ENCODE data around the gene NR2E1. TPM values are rescaled to one million over a fixed set of nuclear protein-coding genes. Genes with fewer than 3 reads are reported as not detected.

Gene NR2E1
- total RNA-seq, 6 experiments from 2014 or later: not detected

DNA sequence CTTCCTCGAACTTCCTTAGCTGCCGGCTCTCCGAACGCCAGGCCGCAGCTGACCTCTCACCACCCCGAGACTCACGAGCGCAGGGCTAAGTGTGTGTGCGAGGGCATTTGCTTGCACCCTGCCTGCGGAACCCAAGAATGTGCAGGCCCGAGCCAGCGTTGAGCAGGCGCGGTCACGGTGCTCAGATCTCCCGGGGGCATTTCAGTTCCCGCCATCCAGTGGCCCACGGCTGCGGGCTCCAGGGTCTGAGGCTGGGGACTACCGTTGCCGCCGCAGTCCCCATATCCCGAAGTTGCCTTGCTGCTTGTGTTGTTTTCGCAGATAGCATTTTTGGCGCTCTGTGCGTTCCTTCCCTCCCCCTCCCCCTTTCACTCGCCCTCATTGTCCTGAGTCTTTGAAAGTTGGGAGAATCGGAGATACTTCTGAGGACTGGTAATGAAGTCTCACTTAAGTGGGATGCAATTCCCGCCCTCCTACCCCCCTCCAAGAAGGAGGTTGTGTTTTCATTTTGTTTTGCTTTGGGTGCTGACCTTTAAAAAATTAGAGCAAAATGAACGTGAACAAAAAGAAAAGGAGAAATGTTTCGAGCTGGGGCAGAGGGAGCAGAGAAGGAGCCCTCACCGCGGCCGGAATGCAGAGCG lies 1.7 kb downstream of the NR2E1 start:
- Histone ChIP-seq H3K4me3 (no peak overlapping the region), H3K4me1 (peaks cover 0 to 21% (median 0%) of the 10 kb centered on the region in 4 donors), H3K27ac (no peak overlapping the region), H3K36me3 (no peaks in the 10 kb centered on the region), H3K27me3 (peaks cover 15 to 44% of the 10 kb centered on the region in 2 donors), H3K9me3 (no peaks in the 10 kb centered on the region)
- ATAC-seq: no peak
- intact Hi-C loops (cut with DNase I): no loop called here
- TF ChIP-seq, protein P1, sequence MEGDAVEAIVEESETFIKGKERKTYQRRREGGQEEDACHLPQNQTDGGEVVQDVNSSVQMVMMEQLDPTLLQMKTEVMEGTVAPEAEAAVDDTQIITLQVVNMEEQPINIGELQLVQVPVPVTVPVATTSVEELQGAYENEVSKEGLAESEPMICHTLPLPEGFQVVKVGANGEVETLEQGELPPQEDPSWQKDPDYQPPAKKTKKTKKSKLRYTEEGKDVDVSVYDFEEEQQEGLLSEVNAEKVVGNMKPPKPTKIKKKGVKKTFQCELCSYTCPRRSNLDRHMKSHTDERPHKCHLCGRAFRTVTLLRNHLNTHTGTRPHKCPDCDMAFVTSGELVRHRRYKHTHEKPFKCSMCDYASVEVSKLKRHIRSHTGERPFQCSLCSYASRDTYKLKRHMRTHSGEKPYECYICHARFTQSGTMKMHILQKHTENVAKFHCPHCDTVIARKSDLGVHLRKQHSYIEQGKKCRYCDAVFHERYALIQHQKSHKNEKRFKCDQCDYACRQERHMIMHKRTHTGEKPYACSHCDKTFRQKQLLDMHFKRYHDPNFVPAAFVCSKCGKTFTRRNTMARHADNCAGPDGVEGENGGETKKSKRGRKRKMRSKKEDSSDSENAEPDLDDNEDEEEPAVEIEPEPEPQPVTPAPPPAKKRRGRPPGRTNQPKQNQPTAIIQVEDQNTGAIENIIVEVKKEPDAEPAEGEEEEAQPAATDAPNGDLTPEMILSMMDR (IDR thresholded peaks at IDR 0.05): no peak
- no peak for TF ChIP-seq POLR2A (IDR thresholded peaks at IDR 0.05)
- DNase-seq: no peak
- 22% methylated on average over 13 of the region's 35 CpGs for WGBS (ENCODE audit: insufficient coverage, low coverage, low lambda C conversion rate, missing lambda C conversion rate)

DNA sequence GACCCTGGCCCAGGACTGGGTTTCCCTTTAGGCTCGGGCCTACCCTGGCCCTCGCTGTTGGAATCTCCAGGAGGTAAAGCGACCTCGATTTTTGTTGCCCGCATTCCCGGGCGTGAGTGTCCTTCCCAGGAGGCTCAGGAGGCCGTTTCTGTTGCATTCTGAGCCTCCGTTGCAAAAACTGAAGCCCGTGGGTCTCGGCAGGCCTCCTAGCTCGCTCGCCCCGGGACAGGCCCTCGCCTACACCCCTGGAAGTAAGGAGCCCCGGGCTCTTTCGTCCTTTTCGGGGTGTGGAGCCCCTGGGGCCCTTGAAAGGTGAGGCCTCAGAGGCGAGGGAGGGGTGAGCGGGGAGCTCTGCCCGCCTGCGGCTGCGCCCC lies 2.3 kb downstream of the NR2E1 start:
- H3K27ac ChIP-seq: no peak overlapping the region
- peaks cover 0 to 21% (median 0%) of the 10 kb centered on the region in 4 donors for H3K4me1 ChIP-seq
- no peaks in the 10 kb centered on the region for H3K9me3 ChIP-seq
- intact Hi-C loops (cut with DNase I): no loop called here
- 24% methylated on average over 10 of the region's 23 CpGs for WGBS (ENCODE audit: insufficient coverage, low coverage, low lambda C conversion rate, missing lambda C conversion rate)
- no peak for TF ChIP-seq POLR2A (IDR thresholded peaks at IDR 0.05)
- TF ChIP-seq, protein P1 (IDR thresholded peaks at IDR 0.05): no peak
- peak overlapping the region in 1 of 3 donors; percentile 3 for H3K4me3 ChIP-seq
- peaks cover 12 to 44% of the 10 kb centered on the region in 2 donors for H3K27me3 ChIP-seq
- ATAC-seq: peak in 1 of 4 donors; percentile 15
- H3K36me3 ChIP-seq: no peaks in the 10 kb centered on the region
- no peak for DNase-seq

DNA sequence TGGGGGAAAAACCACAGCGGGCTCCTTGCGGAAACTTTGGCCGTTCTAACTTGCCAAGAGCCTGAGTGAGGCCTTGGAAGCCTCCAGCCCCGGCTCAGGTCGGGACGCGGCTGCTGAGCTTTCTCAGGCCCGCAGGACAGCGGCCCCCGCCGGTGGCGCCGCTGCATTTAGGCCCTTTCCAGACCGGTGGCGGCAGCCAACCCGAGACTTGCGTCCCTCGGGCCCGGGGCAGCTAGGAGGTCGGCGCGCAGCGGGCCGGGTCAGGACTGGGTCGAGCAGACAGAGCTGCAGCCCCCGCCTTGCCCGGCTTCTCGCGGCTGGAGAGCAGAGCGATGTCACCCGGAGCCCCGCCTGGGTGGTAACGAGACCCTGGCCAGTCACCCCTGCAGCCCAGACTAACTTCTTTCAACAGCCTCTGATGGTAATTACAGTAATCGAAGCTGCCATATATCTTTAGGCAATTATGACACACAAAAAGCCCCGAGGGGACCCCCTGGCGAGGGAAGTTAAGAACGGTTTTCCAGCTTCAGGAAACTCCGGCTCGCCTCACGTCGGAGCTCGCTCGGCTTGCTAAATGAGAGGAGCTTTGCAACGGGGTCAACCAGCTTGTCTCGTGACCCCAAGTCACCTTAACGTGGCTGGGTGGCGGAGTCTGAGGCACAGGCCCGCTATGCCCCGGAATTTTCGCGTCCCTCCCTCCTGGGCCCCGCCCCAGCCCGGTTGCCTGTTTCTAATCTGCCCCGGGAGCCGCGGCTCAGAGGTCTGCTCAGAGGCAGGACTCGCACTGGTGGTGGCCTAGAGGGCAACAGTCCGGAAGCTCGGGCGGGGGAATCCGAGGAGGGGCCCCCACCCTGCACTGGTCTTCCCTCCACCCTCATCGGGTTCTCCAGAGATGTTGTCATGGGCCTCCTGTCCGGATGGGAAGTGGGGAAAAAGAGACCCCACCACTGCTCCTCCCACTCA lies 3.0 kb downstream of the NR2E1 start:
- peaks cover 0 to 21% (median 0%) of the 10 kb centered on the region in 4 donors for H3K4me1 ChIP-seq
- peak in 2 of 3 donors; percentile 56 to 62 for DNase-seq
- no peaks in the 10 kb centered on the region for H3K36me3 ChIP-seq
- H3K4me3 ChIP-seq: peak overlapping the region in 1 of 3 donors; percentile 3
- no peak overlapping the region for H3K27ac ChIP-seq
- 3% methylated on average over 14 of the region's 63 CpGs for WGBS (ENCODE audit: insufficient coverage, low coverage, low lambda C conversion rate, missing lambda C conversion rate)
- H3K27me3 ChIP-seq: peaks cover 7 to 37% of the 10 kb centered on the region in 2 donors
- peak; percentile 74 to 88 (median 78) for ATAC-seq
- intact Hi-C loops (cut with DNase I): no loop called here
- TF ChIP-seq, protein P1 (IDR thresholded peaks at IDR 0.05): peak; percentile 10 to 38 (median 34)
- no peak for TF ChIP-seq POLR2A (IDR thresholded peaks at IDR 0.05)
- H3K9me3 ChIP-seq: no peaks in the 10 kb centered on the region

DNA sequence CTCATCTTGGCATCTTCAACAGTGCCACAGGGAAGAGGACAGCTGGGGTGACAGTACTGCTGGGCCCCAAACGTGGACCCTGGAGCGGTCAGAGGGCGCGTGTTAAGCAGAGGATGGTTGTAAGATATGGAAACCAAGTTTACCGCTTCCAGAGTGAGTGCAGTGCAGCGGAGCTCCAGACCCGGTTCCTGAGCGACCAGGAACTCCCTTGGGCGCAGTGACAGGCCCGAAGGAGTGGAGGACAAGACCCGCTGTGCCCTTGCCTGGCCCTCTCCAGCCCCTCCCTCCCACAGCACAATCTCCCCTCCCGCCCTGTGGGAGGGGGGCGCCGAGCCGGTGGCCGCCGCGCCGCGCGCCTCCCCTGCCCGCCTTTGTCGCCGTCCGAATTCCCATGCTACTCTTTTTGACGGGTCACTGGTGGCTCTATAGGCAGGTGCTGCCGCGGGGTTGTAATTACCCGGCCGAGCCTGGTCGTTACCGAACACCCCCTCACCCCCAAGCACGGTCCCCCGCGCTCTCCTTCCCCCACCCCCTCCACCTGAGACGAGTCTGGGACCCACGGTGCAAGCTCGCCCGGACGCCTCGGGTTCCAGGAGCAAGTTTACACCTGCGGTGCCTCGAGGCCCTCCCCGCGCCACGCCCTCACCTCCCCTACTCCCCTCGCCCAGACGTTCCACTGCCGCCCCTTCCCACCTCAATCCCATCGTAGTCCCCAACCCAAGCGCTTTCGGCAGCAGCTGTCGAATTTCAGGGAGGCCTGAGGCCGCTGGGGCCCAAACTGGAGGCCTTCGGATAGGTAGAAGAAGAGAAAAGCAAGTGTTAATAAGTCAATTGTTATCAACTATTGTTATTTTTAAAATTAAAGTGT lies 3.9 kb downstream of the NR2E1 start:
- Histone ChIP-seq H3K4me1 (peaks cover 0 to 21% (median 0%) of the 10 kb centered on the region in 4 donors), H3K36me3 (no peaks in the 10 kb centered on the region), H3K27ac (no peak overlapping the region), H3K9me3 (no peaks in the 10 kb centered on the region), H3K4me3 (no peak overlapping the region), H3K27me3 (peaks cover 5 to 36% of the 10 kb centered on the region in 2 donors)
- DNase-seq (no peak), ATAC-seq (peak in 3 of 4 donors; percentile 21 to 31 (median 22))
- 15% methylated on average over 13 of the region's 55 CpGs for WGBS (ENCODE audit: insufficient coverage, low coverage, low lambda C conversion rate, missing lambda C conversion rate)
- no peak for TF ChIP-seq POLR2A (IDR thresholded peaks at IDR 0.05)
- TF ChIP-seq, protein P1 (IDR thresholded peaks at IDR 0.05): no peak
- intact Hi-C loops (cut with DNase I): no loop called here
